Activated T-cell treated with anti-CD3 and anti-CD28 coated beads for 1 hour (primary cell): ENCODE data around the gene VPS26B.
"Not testable (repeated sequence)": the region's sequence is repeated elsewhere in the genome, so short reads cannot be mapped to it uniquely, and the experiment has no call there.

Experiments used
- DNase-seq: peaks from one replicate; pipeline ENCODE4 v3.0.0-alpha.2; 2020; ENCODE audit warnings: low read depth

VPS26B gene

DNA sequence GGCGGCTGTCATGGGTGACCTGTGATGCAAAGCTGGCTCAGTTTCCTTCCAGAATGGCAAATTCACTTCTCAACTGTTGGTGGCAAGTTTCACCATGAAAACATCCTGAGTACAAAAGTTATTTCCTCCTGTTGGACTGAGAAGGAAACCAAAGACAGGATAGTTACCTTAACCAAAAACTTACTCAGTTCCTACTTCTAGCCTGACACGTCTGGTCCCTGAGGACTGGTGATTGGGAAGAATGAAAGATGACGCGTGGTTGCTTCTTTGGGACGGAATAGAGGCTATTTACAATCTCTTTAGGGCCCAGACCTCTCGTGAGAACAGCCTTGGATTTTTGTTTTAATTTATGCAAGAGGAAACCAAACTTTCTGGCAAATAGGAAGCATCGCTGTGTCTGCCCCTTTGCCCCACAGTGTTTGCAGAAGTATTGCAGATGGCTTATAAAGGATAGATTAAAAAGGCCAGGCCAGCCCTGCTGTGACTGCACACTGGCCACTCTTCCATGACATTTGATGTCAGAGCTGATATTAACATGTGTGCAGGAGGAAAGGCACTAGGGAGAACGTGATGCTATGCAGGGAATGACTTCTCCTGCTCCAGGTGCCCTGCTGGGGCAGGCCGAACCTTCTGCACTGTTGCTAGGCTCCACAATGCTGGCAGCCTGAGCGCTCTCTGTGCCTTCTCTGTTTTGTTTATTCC lies 7.6 kb downstream of the VPS26B start:
- DNase-seq = no peak

DNA sequence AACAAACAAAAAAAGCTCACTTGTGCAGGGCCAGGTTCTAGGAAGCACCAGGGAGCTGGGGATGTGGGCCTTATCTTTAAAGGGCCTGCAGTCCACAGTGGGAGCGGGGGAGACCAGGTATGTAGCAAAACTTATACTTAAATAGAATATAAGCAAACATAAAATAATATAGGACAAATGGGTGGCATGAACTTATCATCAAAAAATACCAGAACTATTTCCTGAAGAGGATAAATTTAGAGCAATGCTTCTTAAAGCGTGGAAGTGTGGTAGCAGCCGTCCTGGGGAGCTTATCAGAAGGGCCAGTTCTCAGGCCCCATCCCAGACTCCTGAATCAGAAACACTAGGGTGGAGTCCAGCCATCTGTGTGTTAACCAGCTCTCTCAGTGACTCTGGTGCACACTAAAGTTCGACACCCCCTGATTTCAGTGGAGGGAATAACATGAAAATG lies 9.3 kb downstream of the VPS26B start:
- no peak for DNase-seq

DNA sequence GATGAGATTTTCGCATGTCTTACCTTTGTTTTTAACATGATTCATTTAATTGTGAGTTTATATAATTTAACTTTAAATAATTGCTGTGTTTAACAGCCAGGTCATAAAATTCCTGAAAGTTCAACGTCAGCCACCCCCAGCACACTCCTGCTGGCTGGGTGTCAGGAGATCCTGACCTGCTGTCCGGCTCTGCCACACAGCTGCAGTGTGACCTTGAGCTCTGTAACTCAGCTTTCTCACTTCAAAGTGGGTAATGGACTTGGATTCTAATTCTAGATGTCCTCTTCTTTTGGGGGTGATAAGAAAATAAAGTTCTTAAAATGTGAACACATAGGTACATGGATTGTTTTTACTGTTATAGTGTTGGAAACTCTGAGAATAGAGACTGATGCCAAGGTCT lies 10.9 kb downstream of the VPS26B start:
- DNase-seq = no peak

DNA sequence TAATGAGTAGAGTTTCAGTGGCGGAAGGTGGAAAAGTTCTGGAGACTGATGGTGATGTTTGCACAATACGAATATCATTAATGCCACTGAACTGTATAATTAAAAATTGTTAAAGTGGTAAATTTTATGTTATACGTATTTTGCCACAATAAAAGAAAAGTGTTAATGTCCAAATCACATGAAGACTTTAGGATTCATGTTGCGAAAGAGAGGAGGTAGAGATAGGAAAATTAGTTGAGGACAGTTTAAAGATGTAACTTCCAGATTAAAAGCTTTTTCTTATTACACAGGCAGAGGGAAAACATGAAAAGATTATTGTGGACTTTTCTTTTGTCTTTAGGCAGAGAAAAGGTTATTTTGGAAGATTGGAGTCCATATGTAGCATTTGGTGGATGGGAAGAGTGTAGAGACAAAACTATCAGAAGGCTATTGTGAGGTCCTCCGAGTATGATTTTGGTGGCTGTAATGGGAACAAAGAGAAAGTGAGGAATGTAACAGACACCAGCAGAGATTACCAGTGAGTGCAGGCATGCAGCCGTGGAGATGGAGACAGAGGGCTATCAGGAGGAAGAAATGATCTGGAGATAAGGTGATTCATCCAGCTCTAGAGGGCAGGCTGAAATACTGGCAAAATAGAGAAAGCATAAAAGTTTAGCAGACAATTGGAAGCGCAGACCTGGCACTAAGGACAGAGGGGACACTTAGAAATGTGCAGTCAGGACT lies 12.5 kb downstream of the VPS26B start:
- no peak for DNase-seq

DNA sequence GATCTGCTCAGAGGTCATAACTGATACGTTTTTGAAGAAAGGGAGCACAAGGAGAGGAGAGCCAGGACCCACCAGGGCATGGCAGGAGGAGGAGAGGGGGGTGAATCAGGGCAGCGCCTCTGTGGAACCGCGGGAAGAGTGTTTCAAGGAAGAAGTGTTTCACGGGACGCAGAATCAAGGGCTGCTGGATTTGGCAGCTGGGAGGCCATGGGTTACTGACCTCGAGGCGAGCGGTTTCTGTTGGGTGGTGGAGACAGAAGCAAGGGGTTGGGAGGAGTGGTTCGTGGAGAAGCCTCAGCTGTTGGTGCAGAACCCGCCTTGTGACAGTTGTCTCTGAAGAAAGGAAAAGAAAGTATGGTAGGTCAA lies 13.1 kb downstream of the VPS26B start:
- DNase-seq = no peak

DNA sequence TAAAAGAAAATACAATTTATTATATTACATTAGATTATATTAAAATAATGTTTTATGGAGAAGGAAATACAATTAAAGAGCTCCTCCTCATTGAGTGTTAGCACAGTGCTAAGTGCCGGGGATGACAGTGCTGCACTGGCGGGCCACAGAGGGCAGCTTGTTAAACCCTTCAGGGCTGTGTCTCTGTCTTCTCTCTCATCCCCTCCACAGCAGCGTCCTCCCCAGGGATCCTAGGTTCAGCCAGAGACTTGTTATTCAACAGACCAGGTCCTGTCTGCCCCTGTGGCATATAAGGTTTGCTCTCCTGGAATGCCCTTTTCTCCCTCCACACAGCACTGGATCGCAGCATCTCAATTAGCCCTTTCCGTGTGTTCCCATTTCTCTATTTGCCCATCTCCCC lies 14.5 kb downstream of the VPS26B start:
- DNase-seq = no peak

DNA sequence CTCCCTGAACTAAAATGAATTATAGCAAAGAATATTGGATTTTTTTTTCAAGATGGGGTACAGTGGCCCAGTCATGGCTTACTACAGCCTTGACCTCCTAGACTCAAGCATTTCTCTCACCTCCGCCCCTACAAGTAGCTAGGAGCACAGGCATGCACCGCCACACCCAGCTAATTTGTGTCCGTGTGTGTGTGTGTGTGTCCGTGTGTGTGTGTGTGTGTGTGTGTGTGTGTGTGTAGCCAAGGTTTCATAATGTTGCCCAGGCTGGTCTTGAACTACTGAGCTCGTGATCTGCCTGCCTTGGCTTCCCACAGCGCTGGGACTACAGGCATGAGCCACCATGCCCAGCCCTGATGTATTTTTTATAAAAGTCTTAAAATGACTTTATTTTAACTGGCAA lies 16.1 kb downstream of the VPS26B start:
- no peak for DNase-seq

DNA sequence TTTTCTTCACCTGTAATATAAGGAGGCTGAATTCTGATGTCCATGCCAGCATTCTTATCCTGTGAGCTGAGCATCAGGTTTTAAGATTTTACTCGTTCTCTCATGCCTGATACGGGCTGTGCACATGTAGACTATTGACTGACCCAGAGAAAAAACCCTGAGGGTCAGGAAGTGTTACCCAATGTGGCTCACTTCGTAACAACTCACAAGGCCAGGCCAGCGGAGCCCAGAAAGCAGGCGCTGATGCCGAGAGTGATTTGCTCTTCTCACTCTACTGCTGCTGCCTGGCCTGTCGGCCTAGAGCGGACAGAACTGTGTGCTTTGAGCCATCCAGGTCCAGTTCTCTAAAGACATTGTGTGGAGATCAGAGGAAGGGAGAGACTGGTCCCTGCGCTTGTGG lies 17.9 kb downstream of the VPS26B start:
- DNase-seq = no peak

DNA sequence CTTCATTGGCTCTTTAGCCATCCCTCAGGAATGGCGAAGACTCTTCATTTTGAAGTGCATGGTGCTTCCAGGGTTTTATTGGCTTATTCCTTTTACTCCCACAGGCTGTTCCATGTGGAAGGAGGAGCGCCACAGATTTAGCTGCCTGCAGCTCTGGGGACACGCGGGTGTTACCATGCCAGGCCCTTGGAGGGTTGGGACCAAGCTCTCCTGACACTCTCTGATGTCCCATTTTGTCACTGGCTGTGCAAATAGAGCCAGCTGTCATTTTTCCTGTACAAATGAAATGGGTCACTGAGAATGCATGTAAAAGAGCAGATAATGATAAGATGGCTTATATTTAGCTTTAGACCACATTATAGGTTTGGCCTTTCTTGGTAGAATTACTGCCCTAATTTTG lies 19.4 kb downstream of the VPS26B start:
- DNase-seq = no peak

DNA sequence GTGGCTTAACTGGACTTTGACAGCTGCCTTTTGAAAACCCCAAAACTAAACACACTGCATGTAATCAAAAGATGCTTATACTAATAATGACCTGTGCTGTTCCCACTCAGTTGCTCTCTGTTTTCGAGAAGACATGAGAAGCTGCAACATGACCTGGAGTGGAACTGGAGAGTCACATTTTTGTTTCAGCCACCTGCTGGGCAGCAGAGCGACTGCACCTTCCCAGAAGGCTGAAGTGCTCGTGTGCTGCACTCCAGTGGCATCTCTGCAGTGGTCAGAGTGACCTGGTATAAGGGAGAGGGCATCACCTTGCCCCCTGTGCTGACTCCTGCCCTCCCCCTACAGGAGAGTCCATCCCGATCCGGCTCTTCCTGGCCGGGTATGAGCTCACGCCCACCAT lies 20.1 kb downstream of the VPS26B start:
- DNase-seq = no peak

DNA sequence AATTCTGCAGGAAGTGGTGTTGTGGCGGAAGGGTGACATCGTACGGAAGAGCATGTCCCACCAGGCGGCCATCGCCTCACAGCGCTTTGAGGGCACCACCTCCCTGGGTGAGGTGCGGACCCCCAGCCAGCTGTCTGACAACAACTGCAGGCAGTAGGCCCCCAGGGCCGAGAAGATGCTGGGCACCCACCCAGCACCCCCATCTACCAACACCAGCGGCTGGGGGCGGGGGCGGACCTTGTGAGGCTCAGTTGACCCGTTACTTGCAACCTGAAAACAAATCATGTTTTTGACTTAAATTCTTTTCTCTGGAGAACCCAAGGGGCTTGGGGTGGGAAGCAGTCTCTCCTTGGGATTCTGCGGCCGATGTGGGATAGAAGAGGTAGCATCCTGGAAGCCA lies 21.0 kb downstream of the VPS26B start:
- DNase-seq = no peak

DNA sequence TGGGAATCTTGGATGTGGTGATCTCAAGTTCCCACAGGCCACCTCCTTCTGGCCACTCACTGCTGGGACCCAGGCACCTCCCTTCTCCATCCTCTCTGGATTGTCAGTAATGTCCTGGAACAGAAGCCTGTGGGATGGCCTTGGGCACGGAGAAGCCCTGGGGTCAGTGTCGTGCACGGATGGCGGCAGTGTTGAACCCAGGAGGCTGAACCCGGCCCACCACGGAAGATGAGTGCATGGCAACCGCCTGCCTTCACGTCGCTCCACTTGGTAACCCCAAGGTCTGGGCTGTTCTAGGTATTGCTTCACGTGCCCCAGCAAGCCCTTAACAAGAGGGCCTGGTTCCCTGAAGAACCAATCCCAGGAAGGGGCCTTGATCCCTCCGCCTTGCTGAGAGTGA lies 21.6 kb downstream of the VPS26B start:
- DNase-seq = no peak

DNA sequence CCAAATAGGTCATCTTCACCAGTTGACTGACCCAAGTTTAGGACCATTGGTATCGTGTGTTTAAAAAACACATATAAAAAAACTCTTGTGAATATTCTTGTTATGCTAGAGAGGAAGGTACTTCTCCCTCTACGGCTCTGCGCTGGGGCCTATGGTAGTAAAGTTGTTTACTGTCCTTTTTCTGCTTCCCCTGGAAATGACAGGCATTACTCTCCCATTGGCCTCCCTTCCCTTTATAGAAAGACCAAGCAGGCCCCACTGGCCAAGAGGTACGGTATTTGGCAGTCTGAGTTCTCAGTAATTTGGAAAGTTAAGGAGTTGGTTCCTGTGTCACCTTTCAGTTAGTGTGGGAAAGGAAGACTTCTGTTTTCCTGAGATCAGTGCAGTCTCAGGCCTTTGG lies 22.2 kb downstream of the VPS26B start:
- no peak for DNase-seq

DNA sequence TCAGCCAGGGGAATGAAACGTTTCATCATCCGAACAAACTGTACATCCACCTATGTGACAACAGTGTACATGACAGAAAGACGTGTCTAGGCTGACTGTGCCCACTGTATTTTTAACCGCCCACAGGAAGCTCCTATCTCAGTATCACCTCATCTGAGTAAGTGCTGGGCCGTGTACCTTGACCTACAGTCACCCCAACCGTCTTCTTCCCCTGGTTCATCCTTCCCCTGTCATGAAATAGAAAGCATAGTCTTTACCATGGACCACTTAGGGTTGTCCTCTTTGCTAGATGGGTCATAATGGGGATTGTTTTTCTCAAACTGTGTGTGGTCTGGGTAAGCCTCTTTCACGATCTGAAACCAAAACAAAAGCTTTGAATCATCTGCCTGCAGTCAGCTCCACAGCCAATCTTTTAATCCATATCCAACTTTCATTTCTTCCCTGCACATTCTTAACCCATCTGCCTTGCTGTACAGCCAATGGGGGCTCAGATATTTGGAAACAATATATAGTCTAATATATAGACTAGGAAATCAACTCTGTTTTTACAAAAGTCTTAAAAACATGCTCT lies 24.5 kb downstream of the VPS26B start:
- DNase-seq = no peak

DNA sequence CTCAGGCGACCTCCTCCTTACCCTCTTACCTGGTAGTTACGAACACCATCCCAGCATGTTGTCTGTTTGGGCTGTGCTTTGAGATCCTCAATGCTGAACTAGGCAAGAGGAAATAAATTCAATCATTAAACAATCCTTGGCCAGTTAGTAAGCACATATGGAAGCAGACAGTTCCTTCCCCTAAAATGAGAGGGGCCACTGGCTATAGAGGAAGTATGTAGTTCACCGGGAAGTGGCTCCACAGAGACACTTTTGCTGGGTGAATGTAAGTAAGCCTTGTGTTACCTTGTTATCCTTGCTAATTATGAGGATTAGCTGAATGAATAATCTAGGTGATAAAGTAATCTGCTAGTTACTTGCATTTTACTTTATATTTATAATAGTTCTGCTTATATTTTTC lies 25.8 kb downstream of the VPS26B start:
- no peak for DNase-seq

DNA sequence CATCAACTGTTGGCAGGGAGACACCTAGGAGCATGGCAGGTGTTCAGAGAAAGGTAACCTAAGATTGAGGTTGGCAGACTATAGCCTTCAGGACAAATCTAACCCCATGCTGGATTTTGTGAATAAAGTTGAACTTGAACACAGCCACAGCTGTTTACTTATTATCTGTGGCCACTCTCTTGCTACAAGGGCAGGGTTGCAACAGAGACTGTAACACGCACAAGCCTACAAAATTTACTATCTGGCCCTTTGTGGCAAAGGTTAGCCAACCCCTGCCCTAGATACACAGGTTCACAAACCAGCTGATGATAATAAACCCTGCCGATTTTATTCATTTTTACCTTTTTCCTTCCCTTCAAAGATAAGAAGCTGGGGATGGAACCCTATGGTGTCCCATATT lies 26.2 kb downstream of the VPS26B start:
- no peak for DNase-seq

DNA sequence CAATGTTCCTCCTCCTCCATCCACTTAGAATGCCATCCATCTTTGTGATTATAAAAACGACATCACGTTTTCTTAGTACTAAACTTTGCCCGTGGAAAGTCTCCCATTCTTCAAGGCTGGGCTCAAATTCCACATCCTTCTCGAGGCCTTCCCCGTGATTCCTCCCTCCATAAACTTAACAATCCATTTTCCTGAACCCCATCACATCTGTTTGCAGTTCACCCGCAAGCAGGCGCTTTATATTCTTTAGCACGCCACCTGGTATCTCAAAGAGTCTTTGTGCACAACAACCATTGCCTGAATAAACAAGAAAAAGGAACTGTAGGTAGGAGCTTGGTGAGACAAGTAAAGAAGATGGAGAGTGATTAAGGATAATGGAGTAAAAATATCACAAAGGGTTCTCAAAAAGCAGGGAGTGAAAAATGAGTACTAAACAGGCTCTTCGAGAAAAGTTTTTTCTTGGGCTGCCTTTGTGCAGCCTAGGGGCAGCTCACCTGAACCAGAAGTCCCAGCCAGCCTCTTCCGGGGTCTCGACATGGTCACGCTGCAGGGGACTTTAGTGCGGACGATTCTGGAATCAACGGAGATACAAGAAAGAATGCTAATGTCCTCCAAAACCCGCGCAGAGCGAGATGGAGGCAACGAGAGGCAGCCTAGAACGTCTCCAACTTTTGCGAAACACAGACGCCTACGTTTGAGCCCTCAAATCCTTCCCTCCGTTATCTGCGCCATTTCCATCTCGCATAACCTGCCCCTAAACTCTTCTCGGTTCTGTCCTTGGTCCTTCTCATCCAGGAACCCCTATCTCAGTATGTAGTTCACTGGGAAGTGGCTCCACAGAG lies 28.1 kb downstream of the VPS26B start:
- no peak for DNase-seq

DNA sequence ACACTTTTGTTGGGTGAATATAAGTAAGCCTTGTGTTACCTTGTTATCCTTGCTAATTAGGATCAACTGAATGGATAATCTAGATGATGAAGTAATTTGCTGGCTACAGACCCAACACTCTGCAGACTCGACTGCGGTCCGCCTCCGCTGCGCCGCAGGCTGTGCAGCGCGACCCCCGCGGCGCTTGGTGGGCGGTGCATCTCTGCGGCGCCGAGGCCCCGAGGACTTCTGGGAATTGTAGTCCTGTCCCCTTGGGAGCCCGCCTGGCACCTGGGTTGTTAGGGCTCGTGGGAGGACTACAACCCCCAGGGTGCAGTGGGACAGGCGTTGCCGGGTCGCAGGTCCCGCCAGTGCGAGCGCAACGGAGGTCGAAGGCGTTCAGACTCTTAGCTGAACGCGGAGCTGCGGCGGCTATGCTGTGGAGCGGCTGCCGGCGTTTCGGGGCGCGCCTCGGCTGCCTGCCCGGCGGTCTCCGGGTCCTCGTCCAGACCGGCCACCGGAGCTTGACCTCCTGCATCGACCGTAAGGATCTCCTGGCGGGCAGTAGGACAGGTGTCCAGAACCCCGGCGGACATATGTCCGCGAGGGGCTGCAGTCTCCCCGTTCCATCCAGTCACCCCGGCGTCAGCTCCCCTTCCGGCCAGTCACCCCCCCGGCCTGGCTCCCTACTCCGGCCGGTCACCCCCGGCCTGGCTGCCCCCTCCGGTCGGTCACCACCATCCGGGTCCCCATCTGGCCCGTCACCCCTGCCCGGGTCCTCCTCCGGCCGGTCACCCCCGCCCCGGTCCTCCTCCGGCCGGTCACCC lies 28.9 kb downstream of the VPS26B start, which contains the start of the genes ACAD8 and THYN1:
TSS of gene ACAD8 (plus strand) at position 381 of the 806 bp plus-strand sequence. CDS start at position 414, 33 bp downstream.
TSS of gene THYN1 (minus strand) at position 165 of the 806 bp plus-strand sequence. CDS start 470 bp downstream, outside the sequence.
- peak; percentile 91 for DNase-seq

DNA sequence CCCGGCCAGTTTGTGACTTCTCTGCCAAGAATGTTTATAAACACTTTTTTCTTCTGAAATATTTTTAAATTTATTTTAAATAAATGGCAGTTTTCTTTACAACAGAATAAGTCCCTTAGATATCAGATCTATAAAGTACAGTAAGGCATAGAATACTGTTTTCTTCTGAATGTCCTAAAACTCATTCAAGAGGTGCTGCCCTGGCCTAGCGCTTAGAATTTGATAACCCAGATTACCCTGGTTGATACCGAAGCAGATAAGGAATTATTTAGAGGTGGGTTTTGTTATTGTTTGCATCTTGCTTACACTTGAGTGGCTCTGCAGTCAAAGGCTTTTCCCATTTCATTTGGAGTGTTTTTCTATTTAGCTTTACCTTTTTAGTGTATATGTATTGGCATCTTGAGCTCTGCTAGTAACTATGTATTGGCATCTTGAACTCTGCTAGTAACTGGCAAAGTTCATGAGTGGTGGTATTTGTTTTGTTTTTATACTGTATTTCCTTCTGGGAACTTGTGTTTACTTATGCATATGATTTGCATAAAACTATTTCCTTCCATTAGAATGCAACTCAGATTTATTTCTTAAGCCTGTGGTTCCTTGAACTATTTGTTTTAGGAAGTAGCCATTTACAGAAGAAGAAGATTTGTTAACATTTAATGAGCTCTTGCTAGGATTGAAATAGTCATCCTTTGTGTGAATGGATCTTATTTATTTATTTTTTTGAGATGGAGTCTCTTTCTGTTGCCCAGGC lies 30.1 kb downstream of the VPS26B start:
- no peak for DNase-seq

DNA sequence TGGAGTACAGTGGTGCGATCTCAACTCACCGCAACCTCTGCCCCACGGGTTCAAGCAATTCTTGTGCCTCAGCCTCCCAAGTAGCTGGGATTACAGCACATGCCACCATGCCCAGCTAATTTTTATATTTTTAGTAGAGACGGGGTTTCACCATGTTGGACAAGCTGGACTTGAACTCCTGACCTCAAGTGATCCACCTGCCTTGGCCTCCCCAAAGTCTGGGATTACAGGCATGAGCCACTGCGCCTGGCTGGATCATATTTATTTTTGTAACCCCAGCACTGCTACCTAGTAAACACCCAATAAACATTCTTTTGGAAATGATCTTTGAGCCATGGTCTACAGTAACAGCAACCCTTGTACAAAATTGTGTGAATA lies 30.7 kb downstream of the VPS26B start:
- not testable (repeated sequence) for DNase-seq

DNA sequence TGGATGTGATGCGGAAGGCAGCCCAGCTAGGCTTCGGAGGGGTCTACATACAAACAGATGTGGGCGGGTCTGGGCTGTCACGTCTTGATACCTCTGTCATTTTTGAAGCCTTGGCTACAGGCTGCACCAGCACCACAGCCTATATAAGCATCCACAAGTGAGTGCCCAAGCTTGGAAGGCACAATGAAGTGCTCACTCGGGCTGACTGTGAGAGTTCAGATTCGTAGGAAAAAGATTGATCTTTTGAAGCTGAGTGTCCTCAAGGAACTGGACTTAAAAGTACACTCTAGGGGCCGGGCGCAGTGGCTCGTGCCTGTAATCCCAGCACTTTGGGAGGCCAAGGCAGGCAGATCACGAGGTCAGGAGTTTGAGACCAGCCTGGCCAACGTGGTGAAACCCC lies 32.6 kb downstream of the VPS26B start:
- DNase-seq = no peak
